ENCODE data around the gene WFDC2.

DNA sequence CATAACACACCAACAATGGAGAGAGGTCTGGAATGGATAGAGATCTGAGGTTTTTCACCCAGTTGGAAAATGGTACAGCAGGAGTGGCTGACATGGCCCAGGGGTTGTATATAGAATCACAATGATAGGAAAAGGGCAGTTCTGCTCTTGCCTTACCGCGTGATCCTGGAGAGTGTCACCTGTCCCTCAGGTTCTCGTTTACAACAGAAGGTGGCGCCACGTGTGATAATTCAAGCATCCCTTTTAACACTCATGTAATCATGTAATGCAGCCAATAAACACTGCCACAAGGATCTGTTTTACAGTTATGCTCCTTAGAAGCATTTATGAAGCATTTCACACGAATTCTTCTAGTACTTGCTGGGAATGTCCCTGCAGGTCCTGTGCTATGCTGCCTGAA is 12.9 kb upstream of the WFDC2 start:
- TF ChIP-seq EZH2 (IDR thresholded peaks at IDR 0.05; ENCODE audit: insufficient read depth, low read length): no peak
- TF ChIP-seq, protein P1, sequence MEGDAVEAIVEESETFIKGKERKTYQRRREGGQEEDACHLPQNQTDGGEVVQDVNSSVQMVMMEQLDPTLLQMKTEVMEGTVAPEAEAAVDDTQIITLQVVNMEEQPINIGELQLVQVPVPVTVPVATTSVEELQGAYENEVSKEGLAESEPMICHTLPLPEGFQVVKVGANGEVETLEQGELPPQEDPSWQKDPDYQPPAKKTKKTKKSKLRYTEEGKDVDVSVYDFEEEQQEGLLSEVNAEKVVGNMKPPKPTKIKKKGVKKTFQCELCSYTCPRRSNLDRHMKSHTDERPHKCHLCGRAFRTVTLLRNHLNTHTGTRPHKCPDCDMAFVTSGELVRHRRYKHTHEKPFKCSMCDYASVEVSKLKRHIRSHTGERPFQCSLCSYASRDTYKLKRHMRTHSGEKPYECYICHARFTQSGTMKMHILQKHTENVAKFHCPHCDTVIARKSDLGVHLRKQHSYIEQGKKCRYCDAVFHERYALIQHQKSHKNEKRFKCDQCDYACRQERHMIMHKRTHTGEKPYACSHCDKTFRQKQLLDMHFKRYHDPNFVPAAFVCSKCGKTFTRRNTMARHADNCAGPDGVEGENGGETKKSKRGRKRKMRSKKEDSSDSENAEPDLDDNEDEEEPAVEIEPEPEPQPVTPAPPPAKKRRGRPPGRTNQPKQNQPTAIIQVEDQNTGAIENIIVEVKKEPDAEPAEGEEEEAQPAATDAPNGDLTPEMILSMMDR (IDR thresholded peaks at IDR 0.05; ENCODE audit: insufficient read depth, low read depth, low read length): peak; percentile 25

Data from astrocyte (in vitro differentiated cells and primary cell).